ENCODE measurements around the gene PAQR5. TPM values are rescaled to one million over a fixed set of nuclear protein-coding genes. Genes with fewer than 3 reads are reported as not detected.

PAQR5 gene
- total RNA-seq, 1 donor: under 0.01 TPM

DNA sequence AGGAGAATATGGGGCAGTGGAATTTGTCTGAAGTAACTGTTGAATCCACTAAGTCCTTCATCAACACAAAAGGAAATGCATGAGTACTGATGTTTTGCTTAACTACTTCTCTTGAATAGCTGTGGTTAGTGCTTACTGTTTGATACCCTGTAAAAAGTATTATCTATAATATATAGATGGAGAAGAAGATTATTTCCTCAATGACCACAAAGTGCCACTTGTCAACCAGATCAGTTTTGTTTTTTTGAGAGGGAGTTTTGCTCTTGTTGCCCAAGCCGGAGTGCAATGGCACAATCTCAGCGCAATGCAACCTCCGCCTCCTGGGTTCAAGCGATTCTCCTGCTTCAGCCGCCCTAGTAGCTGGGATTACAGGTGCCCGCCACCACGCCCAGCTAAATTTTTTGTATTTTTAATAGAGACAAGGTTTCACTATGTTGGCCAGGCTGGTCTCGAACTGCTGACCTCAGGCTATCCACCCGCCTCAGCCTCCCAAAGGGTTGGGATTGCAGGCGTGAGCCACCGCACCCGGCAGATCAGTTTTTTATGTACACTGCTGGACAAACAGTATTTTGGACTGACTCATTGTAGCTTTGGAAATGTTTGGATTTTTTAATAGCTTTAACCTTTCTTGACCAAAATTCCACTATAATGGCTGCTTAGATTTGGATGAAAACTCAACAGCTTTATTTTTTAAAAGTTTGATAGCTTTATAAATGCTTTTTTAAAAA is 152.4 kb downstream of the PAQR5 start:
- Histone ChIP-seq H3K27me3 (ENCODE audit: insufficient read depth, low read length) (no peaks in the 10 kb centered on the region), H3K9me3 (ENCODE audit: low read depth, low read length) (no peaks in the 10 kb centered on the region), H3K4me1 (ENCODE audit: insufficient read depth, low read length) (peaks cover 32% of the 10 kb centered on the region), H3K4me3 (ENCODE audit: low read length) (no peak overlapping the region)

DNA sequence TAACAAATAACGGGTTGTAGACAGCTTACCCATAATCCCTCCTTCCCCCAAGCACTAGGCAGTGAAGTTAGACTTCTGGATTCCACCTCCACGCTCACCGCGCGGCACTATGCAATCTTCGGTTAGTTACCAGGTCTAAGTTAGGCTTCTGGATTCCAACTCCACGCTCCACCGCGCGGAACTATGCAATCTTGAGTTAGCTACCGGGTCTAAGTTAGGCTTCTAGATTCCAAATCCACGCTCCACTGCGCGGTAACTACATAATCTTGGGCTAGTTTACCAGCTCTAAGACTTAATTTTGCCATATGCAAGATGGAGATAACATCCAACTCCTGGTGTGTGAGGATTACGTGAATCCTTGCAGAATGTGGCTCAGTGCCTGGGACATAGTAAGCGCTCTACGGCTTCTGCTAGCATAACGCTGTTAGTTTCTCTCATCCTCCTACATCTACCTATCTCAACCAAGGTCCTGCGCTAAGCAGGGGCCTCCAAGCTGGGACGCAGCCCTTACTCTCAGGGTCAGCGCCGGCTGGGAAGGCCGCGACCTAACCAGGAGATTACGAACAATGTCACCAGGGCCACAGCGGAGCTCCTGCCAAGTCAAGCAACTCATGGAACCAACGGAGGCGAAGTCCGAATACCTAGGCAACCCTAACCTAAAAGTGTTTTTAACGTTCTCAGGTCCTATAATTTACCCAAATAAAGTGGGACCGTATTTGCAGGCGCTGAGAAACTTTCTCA is 153.4 kb downstream of the PAQR5 start:
- H3K4me1 ChIP-seq (ENCODE audit: insufficient read depth, low read length): peaks cover 32% of the 10 kb centered on the region
- no peaks in the 10 kb centered on the region for H3K9me3 ChIP-seq (ENCODE audit: low read depth, low read length)
- no peaks in the 10 kb centered on the region for H3K27me3 ChIP-seq (ENCODE audit: insufficient read depth, low read length)
- peak overlapping the region; percentile 84 for H3K4me3 ChIP-seq (ENCODE audit: low read length)

DNA sequence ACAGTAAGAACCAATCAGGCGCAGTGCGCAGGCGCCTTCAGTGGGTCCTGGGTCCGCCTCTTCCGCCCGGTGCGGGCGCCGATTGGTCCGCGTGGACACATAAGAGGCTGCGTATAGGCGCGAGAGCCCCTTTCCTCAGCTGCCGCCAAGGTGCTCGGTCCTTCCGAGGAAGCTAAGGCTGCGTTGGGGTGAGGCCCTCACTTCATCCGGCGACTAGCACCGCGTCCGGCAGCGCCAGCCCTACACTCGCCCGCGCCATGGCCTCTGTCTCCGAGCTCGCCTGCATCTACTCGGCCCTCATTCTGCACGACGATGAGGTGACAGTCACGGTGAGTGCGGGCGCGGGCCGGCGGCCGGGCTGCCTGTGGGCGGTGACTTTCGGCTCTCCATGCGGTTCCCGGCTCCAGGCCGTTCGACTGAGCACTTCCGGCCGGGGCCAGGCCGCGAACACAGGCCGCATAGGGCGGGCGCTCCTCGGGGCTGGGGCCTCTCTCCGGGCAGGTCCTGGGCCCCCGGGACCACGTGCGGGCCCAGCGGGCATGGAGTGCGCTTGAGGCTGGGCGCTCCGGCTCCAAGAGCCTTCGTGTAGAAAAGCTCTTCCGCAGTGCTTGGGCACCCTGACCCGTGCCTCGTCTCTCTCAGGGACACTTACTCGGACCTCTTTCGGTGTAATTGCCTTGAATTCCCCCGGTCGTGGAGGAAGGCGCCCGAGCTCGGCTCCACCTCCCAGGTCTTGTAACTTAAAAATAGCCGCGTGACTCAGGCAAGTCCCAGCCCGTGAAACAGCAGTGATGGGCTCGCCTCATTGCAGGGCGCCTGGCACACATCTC is 154.2 kb downstream of the PAQR5 start, which contains the start of gene RPLP1:
TSS of gene RPLP1 (plus strand) at position 127 of the 830 bp plus-strand sequence. CDS start at position 258, 131 bp downstream.
- no peaks in the 10 kb centered on the region for H3K27me3 ChIP-seq (ENCODE audit: insufficient read depth, low read length)
- peak within 1 kb of the TSS; percentile 84 for H3K4me3 ChIP-seq (ENCODE audit: low read length)
- H3K4me1 ChIP-seq (ENCODE audit: insufficient read depth, low read length): peaks cover 32% of the 10 kb centered on the region
- H3K9me3 ChIP-seq (ENCODE audit: low read depth, low read length): no peaks in the 10 kb centered on the region

- Histone ChIP-seq H3K27me3 (ENCODE audit: insufficient read depth, low read length) (no peaks in the 10 kb centered on the region), H3K4me1 (ENCODE audit: insufficient read depth, low read length) (peaks cover 32% of the 10 kb centered on the region), H3K4me3 (ENCODE audit: low read length) (no peak overlapping the region), H3K9me3 (ENCODE audit: low read depth, low read length) (no peaks in the 10 kb centered on the region)
Observed at GRCh38 chr15:69454953-69455352, 156.2 kb downstream of the PAQR5 start.

- no peaks in the 10 kb centered on the region for H3K9me3 ChIP-seq (ENCODE audit: low read depth, low read length)
- H3K4me3 ChIP-seq (ENCODE audit: low read length): no peak overlapping the region
- peaks cover 28% of the 10 kb centered on the region for H3K4me1 ChIP-seq (ENCODE audit: insufficient read depth, low read length)
- no peaks in the 10 kb centered on the region for H3K27me3 ChIP-seq (ENCODE audit: insufficient read depth, low read length)
Observed at GRCh38 chr15:69456208-69457166, 157.8 kb downstream of the PAQR5 start.

Other genes with a start within 250 kb of the PAQR5 start
- gene GLCE, start 138.3 kb upstream of the PAQR5 start, total RNA-seq: 3.7 TPM
- gene KIF23, start 115.4 kb downstream of the PAQR5 start, total RNA-seq: 1.2 TPM
- 218 TPM for gene RPLP1, start 153.9 kb downstream of the PAQR5 start, total RNA-seq